ENCODE data around the gene MARVELD1. TPM values are rescaled to one million over a fixed set of nuclear protein-coding genes. Genes with fewer than 3 reads are reported as not detected.

Gene MARVELD1
- polyA plus RNA-seq, 3 donors = 4.5 to 29.9 (median 8.7) TPM

GRCh38 chr10:97764519-97764931 is 51.0 kb downstream of the MARVELD1 start:
- no peak overlapping the region for H3K27ac ChIP-seq (ENCODE audit: low read depth, low read length)

GRCh38 chr10:97765201-97765600 is 51.7 kb downstream of the MARVELD1 start:
- WGBS, 3 donors = 80 to 91% (median 89%) methylated on average over 15 of the region's 15 CpGs

More at GRCh38 chr10:97764519-97764931, 51.0 kb downstream of the MARVELD1 start:
- WGBS, 3 donors = 77 to 79% (median 79%) methylated on average over 7 of the region's 7 CpGs

GRCh38 chr10:97766106-97766810 is 52.7 kb downstream of the MARVELD1 start:
- WGBS, 3 donors = 73 to 94% (median 91%) methylated on average over 13 of the region's 13 CpGs
- no peak overlapping the region for H3K27ac ChIP-seq (ENCODE audit: low read depth, low read length)

More at GRCh38 chr10:97765201-97765600, 51.7 kb downstream of the MARVELD1 start:
- no peak overlapping the region for H3K27ac ChIP-seq (ENCODE audit: low read depth, low read length)

- 83 to 91% (median 90%) methylated on average over 22 of the region's 22 CpGs for WGBS, 3 donors
- H3K27ac ChIP-seq (ENCODE audit: low read depth, low read length) = no peak overlapping the region
Measured at GRCh38 chr10:97766996-97767924, 53.7 kb downstream of the MARVELD1 start.

Other genes starting within 250 kb of the MARVELD1 start
- gene MMS19, start 215.3 kb upstream of the MARVELD1 start, polyA plus RNA-seq = 10 to 100 TPM; 30.1 to 47.9 (median 31.4) TPM
- 10 to 100 TPM in 2 of 3 donors, 1 to 10 TPM in 1; 8.0 to 38.8 (median 24.9) TPM for gene UBTD1, start 214.8 kb upstream of the MARVELD1 start, polyA plus RNA-seq
- gene ANKRD2, start 141.0 kb upstream of the MARVELD1 start, polyA plus RNA-seq = 1 to 10 TPM in 1 of 3 donors, under 1 TPM in 2; 0.21 to 2.5 (median 0.67) TPM
- 1 to 10 TPM; 1.2 to 6.6 (median 4.6) TPM for gene HOGA1, start 129.3 kb upstream of the MARVELD1 start, polyA plus RNA-seq
- gene C10orf62, start 124.0 kb upstream of the MARVELD1 start, polyA plus RNA-seq = under 1 TPM in 1 of 3 donors, not detected in 2; 0.10 TPM
- 1 to 10 TPM; 2.8 to 4.6 (median 4.0) TPM for gene MORN4, start 80.2 kb upstream of the MARVELD1 start, polyA plus RNA-seq
- gene PI4K2A, start 73.1 kb upstream of the MARVELD1 start, polyA plus RNA-seq = 1 to 10 TPM; 2.7 to 9.7 (median 8.6) TPM
- 10 to 100 TPM in 2 of 3 donors, 1 to 10 TPM in 1; 8.5 to 38.3 (median 27.8) TPM for gene AVPI1, start 26.5 kb upstream of the MARVELD1 start, polyA plus RNA-seq
- 10 to 100 TPM; 13.5 to 16.4 (median 14.6) TPM for gene ZFYVE27, start 23.4 kb downstream of the MARVELD1 start, polyA plus RNA-seq
- gene SFRP5, start 58.3 kb downstream of the MARVELD1 start, polyA plus RNA-seq = 10 to 100 TPM in 1 of 3 donors, under 1 TPM in 2; 0.11 to 86.2 (median 0.67) TPM
- gene GOLGA7B, start 136.1 kb downstream of the MARVELD1 start, polyA plus RNA-seq = 1 to 10 TPM in 1 of 3 donors, under 1 TPM in 2; 0.11 to 2.7 (median 0.43) TPM

Data from adipose tissue (tissue), 3 donors.